HepG2 (cell line): Measurements from ENCODE around the gene CPED1. TPM values are rescaled to one million over a fixed set of nuclear protein-coding genes. Genes with fewer than 3 reads are reported as not detected.

ENCODE experiments used
- ATAC-seq: fragments of 200-7000 bp; cut with Tn5 transposase; 3 replicates; pipeline ENCODE4 v1.9.1; 2020; ENCODE audit warnings: mild to moderate bottlenecking, moderate library complexity
- BruUV-seq: library from RNA; stranded (reverse); fragments of 400-500 nt; replicated peaks from 2 replicates; lab custom pipeline; 2021; lab: Mats Ljungman, UMichigan
- CTCF ChIA-PET: fragments of 300-600 bp; formaldehyde crosslinking; extraction: SDS; loops from one replicate; lab custom pipeline; 2021; ENCODE audit warnings: low total read pairs, inconsistent platforms, low intra/inter-chr PET ratio; lab: Yijun Ruan, JAX
- POLR2A ChIA-PET: fragments of 350-600 bp; sonication (Branson Sonifier 250); formaldehyde crosslinking; loops from one replicate; lab custom pipeline; 2020; ENCODE audit warnings: antibody characterized with exemption, inconsistent platforms; lab: Yijun Ruan, JAX
- DNase-seq: peaks from one replicate; pipeline ENCODE4 v3.0.0-alpha.2; 2015; ENCODE audit warnings: low spot score
- FAIRE-seq: peaks from 3 replicates; lab custom pipeline; 2011; peaks lifted over from hg19 to GRCh38; lab: Jason Lieb, UNC
- H2AFZ ChIP-seq: one replicate; pipeline ENCODE4 v1.6.1; 2011; ENCODE audit warnings: low read length, inconsistent platforms
- H3K27ac ChIP-seq: fragments of 300-600 bp; 3 replicates; pipeline ENCODE4 v1.8.0; 2011; ENCODE audit warnings: mixed run types, mild to moderate bottlenecking, mixed read lengths, low read length, inconsistent platforms; ENCODE audit not compliant: insufficient read depth; ENCODE audit errors: extremely low read length
- H3K27me3 ChIP-seq, 2 experiments: fragments of 200-600 bp in 1 of 2; 2 replicates in 1 of 2; 3 replicates in 1 of 2; pipeline versions ENCODE4 v1.6.0 to v1.8.0; 2011; ENCODE audit warnings: low read length in 2 of 2, mild to moderate bottlenecking in 2 of 2, moderate library complexity in 2 of 2, inconsistent platforms in 1 of 2; ENCODE audit not compliant: insufficient read depth in 2 of 2, control insufficient read depth in 1 of 2
- H3K36me3 ChIP-seq, 2 experiments: fragments of 200-600 bp in 1 of 2; replicated peaks in 1 of 2; 2 replicates in 1 of 2; 3 replicates in 1 of 2; pipeline versions ENCODE4 v1.5.1 to v1.8.0; 2011; ENCODE audit warnings: low read length in 2 of 2, inconsistent platforms in 1 of 2; ENCODE audit not compliant: insufficient read depth in 2 of 2, control insufficient read depth in 1 of 2
- H3K4me1 ChIP-seq: 2 replicates; pipeline ENCODE4 v1.5.1; 2012; ENCODE audit warnings: low read length, inconsistent platforms; ENCODE audit not compliant: insufficient read depth
- H3K4me2 ChIP-seq: 2 replicates; pipeline ENCODE4 v1.6.0; 2011; ENCODE audit warnings: low read depth, low read length, inconsistent platforms
- H3K4me3 ChIP-seq, 3 experiments: fragments of 200-600 bp in 1 of 3; sonication (generic), shearing (Covaris generic) in 1 of 3; replicated peaks in 1 of 3; 2 replicates each; pipeline ENCODE4 v1.5.1; 2011 to 2016; ENCODE audit warnings: low read length in 3 of 3, inconsistent platforms in 2 of 3, low read depth in 2 of 3, mild to moderate bottlenecking in 2 of 3, control low read depth in 1 of 3, mixed read lengths in 1 of 3; ENCODE audit not compliant: insufficient read depth in 1 of 3
- H3K79me2 ChIP-seq: one replicate; pipeline ENCODE4 v1.6.1; 2011; ENCODE audit warnings: low read length, inconsistent platforms; ENCODE audit not compliant: insufficient read depth
- H3K9ac ChIP-seq: 2 replicates; pipeline ENCODE4 v1.6.0; 2011; ENCODE audit warnings: mild to moderate bottlenecking, low read depth, low read length, inconsistent platforms; ENCODE audit not compliant: insufficient read depth
- H3K9me3 ChIP-seq: 2 replicates; pipeline ENCODE4 v1.5.1; 2012; ENCODE audit warnings: mild to moderate bottlenecking, low read length
- H4K20me1 ChIP-seq: 2 replicates; pipeline ENCODE4 v1.6.0; 2011; ENCODE audit warnings: inconsistent platforms, mild to moderate bottlenecking, low read length, moderate library complexity; ENCODE audit not compliant: insufficient read depth
- CBX5 ChIP-seq: sonication (generic); formaldehyde crosslinking; IDR thresholded peaks from 2 replicates; pipeline ENCODE4 v1.4.0; 2020; ENCODE audit warnings: missing genetic modification reagents, borderline replicate concordance
- FOXP4 ChIP-seq: sonication (generic); formaldehyde crosslinking; IDR thresholded peaks from 2 replicates; pipeline ENCODE4 v1.4.0; 2020; ENCODE audit warnings: missing genetic modification reagents
- HMGXB4 ChIP-seq, 2 experiments: sonication (generic) in 1 of 2; formaldehyde crosslinking in 1 of 2; IDR thresholded peaks; 2 replicates each; pipeline versions ENCODE4 v1.4.0 to v1.6.1; 2018 to 2020; ENCODE audit warnings: missing genetic modification reagents in 2 of 2, borderline replicate concordance in 1 of 2, low read depth in 1 of 2, mild to moderate bottlenecking in 1 of 2, missing biosample characterization in 1 of 2
- MEF2D ChIP-seq: sonication (generic); formaldehyde crosslinking; IDR thresholded peaks from 2 replicates; pipeline ENCODE4 v1.5.1; 2020; ENCODE audit warnings: mild to moderate bottlenecking, missing genetic modification reagents
- NR0B2 ChIP-seq: sonication (generic); formaldehyde crosslinking; IDR thresholded peaks from 2 replicates; pipeline ENCODE4 v1.4.0; 2020; ENCODE audit warnings: mild to moderate bottlenecking, missing genetic modification reagents
- STAT6 ChIP-seq: sonication (generic); formaldehyde crosslinking; IDR thresholded peaks from 2 replicates; pipeline ENCODE4 v1.4.0; 2020; ENCODE audit warnings: missing genetic modification reagents, mild to moderate bottlenecking, borderline replicate concordance
- ZNF253 ChIP-seq: sonication (generic); formaldehyde crosslinking; IDR thresholded peaks from 2 replicates; pipeline ENCODE4 v1.8.0; 2022; ENCODE audit warnings: mild to moderate bottlenecking, missing genetic modification reagents, borderline replicate concordance
- ZNF335 ChIP-seq: sonication (generic); formaldehyde crosslinking; IDR thresholded peaks from 2 replicates; pipeline ENCODE4 v1.4.0; 2020; ENCODE audit warnings: missing genetic modification reagents
- ZNF749 ChIP-seq: sonication (generic); formaldehyde crosslinking; IDR thresholded peaks from 2 replicates; pipeline ENCODE4 v1.8.0; 2022; ENCODE audit warnings: mild to moderate bottlenecking, missing genetic modification reagents, moderate library complexity, borderline replicate concordance
- WGBS: methylation state at CpG from one replicate; pipeline ENCODE4 v1.1.6; 2017; ENCODE audit warnings: low lambda C conversion rate; 5-methylcytosine and 5-hydroxymethylcytosine counted together
- in situ Hi-C: cut with HindIII; loops from 2 replicates; pipeline ENCODE4 v1.10.0; 2017; ENCODE audit warnings: low pct_unique_long_range_greater_than_20kb; ENCODE audit not compliant: extremely low pct_ligation_motif_present
- intact Hi-C: fragments of 100-400 bp; cut with micrococcal nuclease; formaldehyde crosslinking; loops from one replicate; pipeline ENCODE4 v1.10.0; 2022; ENCODE audit not compliant: unreplicated experiment
- polyA plus RNA-seq, 8 experiments: library from polyadenylated mRNA; depleted of rRNA in 3 of 8; stranded (reverse) in 7 of 8; unstranded in 1 of 8; fragments of >200 nt; fragmentation: Illumina TruSeq in 4 of 8; extraction: Trizol in 4 of 8; gene quantifications; 2 replicates each; pipeline versions ENCODE4 v1.2.1 to v1.2.3, GENCODE V29; 2011 to 2016; ENCODE audit warnings: low read depth in 4 of 8, missing spikeins in 1 of 8, mixed read lengths in 1 of 8; ENCODE audit not compliant: insufficient read depth in 1 of 8
- total RNA-seq, 5 experiments: library from RNA; depleted of rRNA; stranded (reverse); fragments of >200 nt; fragmentation: Illumina TruSeq; extraction: Trizol; gene quantifications; 2 replicates each; pipeline ENCODE4 v1.2.3, GENCODE V29; 2016; ENCODE audit warnings: low read depth in 1 of 5

Gene CPED1
- total and polyA plus RNA-seq, 2 of the 13 experiments (the other 11 are each of a cell fraction or from before 2014, with no cell fraction given) = 11.5 to 27.0 TPM

- no peak for DNase-seq
- no TSS peak for BruUV-seq
- no peak overlapping the region for H3K27ac ChIP-seq
- H4K20me1 ChIP-seq = no peaks in the 10 kb centered on the region
- no peak overlapping the region for H3K4me3 ChIP-seq
- no peaks in the 10 kb centered on the region for H3K36me3 ChIP-seq
- TF ChIP-seq CBX5 (CRISPR knock-in tag) (no peak), HMGXB4 (CRISPR knock-in tag; IDR thresholded peaks at IDR 0.05; ENCODE audit: borderline replicate concordance in 1 of 2, low read depth in 1 of 2) (no peak), FOXP4 (CRISPR knock-in tag) (no peak), STAT6 (CRISPR knock-in tag) (no peak), NR0B2 (CRISPR knock-in tag) (no peak), ZNF749 (CRISPR knock-in tag) (no peak), ZNF253 (CRISPR knock-in tag) (no peak), MEF2D (no peak), ZNF335 (CRISPR knock-in tag) (no peak)
- H3K9ac ChIP-seq = no peak overlapping the region
- no peak for FAIRE-seq
- POLR2A ChIA-PET = no interaction called here
- H3K4me1 ChIP-seq = no peaks in the 10 kb centered on the region
- no peaks in the 10 kb centered on the region for H3K27me3 ChIP-seq
- H2AFZ ChIP-seq = no peak overlapping the region
- CTCF ChIA-PET = no interaction called here
- H3K9me3 ChIP-seq = no peaks in the 10 kb centered on the region
- intact Hi-C loops = no loop called here
- no peaks in the 10 kb centered on the region for H3K79me2 ChIP-seq
- ATAC-seq = no peak
- 55% methylated on average over 3 of the region's 3 CpGs for WGBS
- H3K4me2 ChIP-seq = no peak overlapping the region
- in situ Hi-C loops = no loop called here
These were observed 208.9 kb downstream of the CPED1 start for GRCh38 chr7:121197455-121197854.
